Keratinocyte (primary cell): ENCODE measurements around the gene TOR3A. TPM values are rescaled to one million over a fixed set of nuclear protein-coding genes. Genes with fewer than 3 reads are reported as not detected.

Experiments
- DNase-seq: peaks from one replicate; pipeline ENCODE4 v3.0.0-alpha.2; 2011; ENCODE audit warnings: low read depth, missing footprints, low spot score
- FAIRE-seq: peaks from 2 replicates; lab custom pipeline; 2011; peaks lifted over from hg19 to GRCh38; lab: Jason Lieb, UNC
- H2AFZ ChIP-seq: 2 replicates; pipeline ENCODE4 v1.6.0; 2012; ENCODE audit warnings: low read length, control low read depth, inconsistent platforms; ENCODE audit not compliant: control insufficient read depth
- H3K27ac ChIP-seq: 2 replicates; pipeline ENCODE4 v1.5.1; 2011; ENCODE audit warnings: low read length; ENCODE audit not compliant: control insufficient read depth, insufficient read depth
- H3K27me3 ChIP-seq: 3 replicates; pipeline ENCODE4 v1.6.0; 2011; ENCODE audit warnings: low read length; ENCODE audit not compliant: control insufficient read depth, insufficient read depth; ENCODE audit errors: extremely low read depth
- H3K36me3 ChIP-seq, 2 experiments: 2 replicates in 1 of 2; 3 replicates in 1 of 2; pipeline ENCODE4 v1.5.1; 2011; ENCODE audit warnings: low read length in 2 of 2, mild to moderate bottlenecking in 1 of 2; ENCODE audit not compliant: control insufficient read depth in 2 of 2, insufficient read depth in 2 of 2; ENCODE audit errors: extremely low read depth in 1 of 2
- H3K4me1 ChIP-seq: 3 replicates; pipeline ENCODE4 v1.5.1; 2011; ENCODE audit warnings: low read length; ENCODE audit not compliant: control insufficient read depth, insufficient read depth; ENCODE audit errors: extremely low read depth
- H3K4me2 ChIP-seq: 3 replicates; pipeline ENCODE4 v1.6.0; 2011; ENCODE audit warnings: low read depth, low read length; ENCODE audit not compliant: control insufficient read depth, insufficient read depth; ENCODE audit errors: extremely low read depth
- H3K4me3 ChIP-seq, 3 experiments: fragments of 200-600 bp in 1 of 3; sonication (generic) in 1 of 3; 2 replicates in 2 of 3; 3 replicates in 1 of 3; pipeline ENCODE4 v1.5.1; 2011 to 2016; ENCODE audit warnings: low read length in 3 of 3, mild to moderate bottlenecking in 3 of 3, control low read depth in 2 of 3, inconsistent platforms in 1 of 3, low read depth in 1 of 3, mixed read lengths in 1 of 3, mixed run types in 1 of 3, moderate library complexity in 1 of 3; ENCODE audit not compliant: control insufficient read depth in 2 of 3, insufficient read depth in 2 of 3; ENCODE audit errors: extremely low read depth in 1 of 3
- H3K79me2 ChIP-seq: 2 replicates; pipeline ENCODE4 v1.6.0; 2012; ENCODE audit warnings: low read length; ENCODE audit not compliant: control insufficient read depth, insufficient read depth
- H3K9ac ChIP-seq: 3 replicates; pipeline ENCODE4 v1.6.0; 2011; ENCODE audit warnings: low read length; ENCODE audit not compliant: control insufficient read depth, insufficient read depth; ENCODE audit errors: extremely low read depth
- H3K9me1 ChIP-seq: 3 replicates; pipeline ENCODE4 v1.6.0; 2011; ENCODE audit warnings: low read length; ENCODE audit not compliant: control insufficient read depth, insufficient read depth; ENCODE audit errors: extremely low read depth
- H3K9me3 ChIP-seq: 2 replicates; pipeline ENCODE4 v1.5.1; 2012; ENCODE audit warnings: low read depth, low read length; ENCODE audit not compliant: control insufficient read depth
- H4K20me1 ChIP-seq: 3 replicates; pipeline ENCODE4 v1.6.0; 2011; ENCODE audit warnings: low read length; ENCODE audit not compliant: control insufficient read depth, insufficient read depth; ENCODE audit errors: extremely low read depth
- EZH2 ChIP-seq: IDR thresholded peaks from one replicate; pipeline ENCODE4 v1.6.1; 2012; ENCODE audit warnings: inconsistent platforms, mild to moderate bottlenecking, low read length, moderate library complexity
- dilution Hi-C: fragments of 300-500 bp; cut with MboI; formaldehyde crosslinking; loops from one replicate; pipeline ENCODE4 v1.7.0; 2020; ENCODE audit warnings: low sequenced_read_pairs; ENCODE audit not compliant: extremely low pct_ligation_motif_present
- polyA plus RNA-seq, 5 experiments: library from polyadenylated mRNA; depleted of rRNA in 3 of 5; stranded (reverse) in 3 of 5; stranded (forward) in 1 of 5; unstranded in 1 of 5; fragments of >200 nt; gene quantifications; 1 replicate in 1 of 5; 2 replicates in 3 of 5; 3 replicates in 1 of 5; pipeline versions ENCODE4 v1.2.1 to v1.2.3, GENCODE V29; 2011 to 2012; ENCODE audit warnings: missing spikeins in 2 of 5, low read depth in 1 of 5, low replicate concordance in 1 of 5
- TF ChIP-seq, protein P1 (sequence below), 3 experiments: IDR thresholded peaks in 1 of 3; conservative IDR thresholded peaks in 1 of 3; optimal IDR thresholded peaks in 1 of 3; 2 replicates in 2 of 3; 3 replicates in 1 of 3; pipeline versions ENCODE3 to v1.5.1; 2011; ENCODE audit warnings: low read length in 3 of 3, mild to moderate bottlenecking in 3 of 3, moderate library complexity in 2 of 3, control low read depth in 1 of 3, inconsistent platforms in 1 of 3; ENCODE audit not compliant: insufficient read depth in 2 of 3; ENCODE audit errors: extremely low read depth in 1 of 3

Gene TOR3A
- polyA plus RNA-seq, 1 donor (not counting 4 experiments of a cell fraction or from before 2014, with no cell fraction given) = 16.8 TPM

DNA sequence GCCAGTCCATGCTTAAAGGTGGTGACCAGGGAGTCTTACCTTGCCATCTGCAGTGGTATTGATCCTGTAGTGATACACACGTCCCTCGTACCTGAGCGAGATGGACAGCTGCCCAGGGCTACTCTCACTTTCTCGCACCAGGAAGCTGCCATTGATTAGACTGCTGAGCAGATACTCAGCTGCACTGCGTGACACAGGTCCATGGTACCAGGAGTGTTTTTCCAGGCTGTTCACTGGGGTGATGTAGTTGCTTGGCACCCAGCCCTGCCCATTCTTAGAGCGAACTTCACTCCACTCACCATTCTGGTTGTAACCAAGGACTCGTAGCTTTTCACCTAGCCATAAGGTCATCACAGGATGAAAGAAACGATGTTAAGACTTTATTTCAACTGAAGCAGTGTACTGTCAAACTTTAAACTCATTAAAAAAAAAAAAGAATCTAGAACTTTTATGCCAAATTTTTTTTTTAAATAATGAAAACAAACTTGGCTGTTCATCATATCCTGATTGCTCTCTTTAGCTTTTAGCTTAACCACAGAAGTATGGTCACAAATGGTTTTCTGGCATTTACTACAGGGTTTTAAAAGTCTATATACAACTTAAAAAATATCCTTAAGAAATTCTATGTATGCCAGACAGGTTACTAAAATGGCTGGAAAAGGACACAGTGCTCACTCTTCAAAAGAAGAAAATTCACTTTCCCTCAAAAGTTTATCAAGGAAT is 44.6 kb downstream of the TOR3A start:
- Histone ChIP-seq H3K27me3 (no peaks in the 10 kb centered on the region), H3K9me1 (no peaks in the 10 kb centered on the region), H3K79me2 (peaks cover 58% of the 10 kb centered on the region), H4K20me1 (no peaks in the 10 kb centered on the region), H3K4me3 (no peak overlapping the region), H3K9me3 (no peaks in the 10 kb centered on the region), H2AFZ (no peak overlapping the region), H3K27ac (peak overlapping the region; percentile 20), H3K4me1 (peaks cover 53% of the 10 kb centered on the region), H3K4me2 (no peak overlapping the region), H3K9ac (no peak overlapping the region), H3K36me3 (peaks cover 23 to 29% of the 10 kb centered on the region in 2 experiments)
- no peak for DNase-seq
- no peak for FAIRE-seq
- dilution Hi-C loops = no loop called here
- TF ChIP-seq, protein P1, sequence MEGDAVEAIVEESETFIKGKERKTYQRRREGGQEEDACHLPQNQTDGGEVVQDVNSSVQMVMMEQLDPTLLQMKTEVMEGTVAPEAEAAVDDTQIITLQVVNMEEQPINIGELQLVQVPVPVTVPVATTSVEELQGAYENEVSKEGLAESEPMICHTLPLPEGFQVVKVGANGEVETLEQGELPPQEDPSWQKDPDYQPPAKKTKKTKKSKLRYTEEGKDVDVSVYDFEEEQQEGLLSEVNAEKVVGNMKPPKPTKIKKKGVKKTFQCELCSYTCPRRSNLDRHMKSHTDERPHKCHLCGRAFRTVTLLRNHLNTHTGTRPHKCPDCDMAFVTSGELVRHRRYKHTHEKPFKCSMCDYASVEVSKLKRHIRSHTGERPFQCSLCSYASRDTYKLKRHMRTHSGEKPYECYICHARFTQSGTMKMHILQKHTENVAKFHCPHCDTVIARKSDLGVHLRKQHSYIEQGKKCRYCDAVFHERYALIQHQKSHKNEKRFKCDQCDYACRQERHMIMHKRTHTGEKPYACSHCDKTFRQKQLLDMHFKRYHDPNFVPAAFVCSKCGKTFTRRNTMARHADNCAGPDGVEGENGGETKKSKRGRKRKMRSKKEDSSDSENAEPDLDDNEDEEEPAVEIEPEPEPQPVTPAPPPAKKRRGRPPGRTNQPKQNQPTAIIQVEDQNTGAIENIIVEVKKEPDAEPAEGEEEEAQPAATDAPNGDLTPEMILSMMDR (optimal IDR thresholded peaks at IDR 0.05 in 1 of 3, IDR thresholded peaks at IDR 0.05 in 1 of 3, conservative IDR thresholded peaks at IDR 0.05 in 1 of 3; ENCODE audit: extremely low read depth in 1 of 3, insufficient read depth in 2 of 3, low read length in 3 of 3) = no peak
- TF ChIP-seq EZH2 = no peak

DNA sequence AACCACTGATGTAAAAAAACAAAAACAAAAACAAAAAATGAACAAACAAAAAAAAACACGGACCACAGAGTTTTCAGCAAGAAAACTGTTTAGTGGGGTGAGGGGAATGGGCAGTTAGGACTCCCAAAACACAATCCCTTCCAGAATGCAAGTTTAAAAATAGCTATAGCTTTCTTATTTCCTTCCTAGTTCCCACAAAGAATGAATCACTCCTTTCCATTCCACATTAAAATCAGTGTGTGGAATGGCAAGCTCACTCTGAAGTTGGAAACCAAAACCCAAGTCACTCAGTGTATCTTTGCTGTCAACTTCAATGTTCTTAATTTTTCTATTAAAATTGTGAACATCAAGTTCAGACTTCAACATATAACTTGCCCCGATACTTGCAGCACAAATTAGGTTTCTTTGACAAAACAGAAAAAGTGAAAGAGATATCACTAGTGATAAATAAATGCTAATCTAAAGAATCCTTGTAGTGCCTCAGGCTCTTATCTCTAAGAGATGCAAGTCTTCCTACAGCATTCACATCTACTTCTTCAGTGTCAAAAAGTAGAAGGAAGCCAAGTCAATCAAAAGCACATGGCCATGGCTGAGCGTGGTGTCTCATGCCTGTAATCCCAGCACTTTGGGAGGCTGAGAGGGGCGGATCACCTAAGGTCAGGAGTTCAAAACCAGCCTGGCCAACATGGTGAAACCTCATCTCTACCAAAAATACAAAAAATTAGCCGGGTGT is 45.5 kb downstream of the TOR3A start:
- FAIRE-seq (no peak), DNase-seq (no peak)
- peaks cover 53% of the 10 kb centered on the region for H3K4me1 ChIP-seq
- no peak overlapping the region for H3K4me3 ChIP-seq
- peak overlapping the region; percentile 51 for H3K4me2 ChIP-seq
- dilution Hi-C loops = no loop called here
- peaks cover 62% of the 10 kb centered on the region for H3K79me2 ChIP-seq
- no peak overlapping the region for H3K9ac ChIP-seq
- TF ChIP-seq, protein P1 (optimal IDR thresholded peaks at IDR 0.05 in 1 of 3, IDR thresholded peaks at IDR 0.05 in 1 of 3, conservative IDR thresholded peaks at IDR 0.05 in 1 of 3; ENCODE audit: extremely low read depth in 1 of 3, insufficient read depth in 2 of 3, low read length in 3 of 3) = no peak
- TF ChIP-seq EZH2 = no peak
- no peaks in the 10 kb centered on the region for H4K20me1 ChIP-seq
- no peak overlapping the region for H2AFZ ChIP-seq
- no peaks in the 10 kb centered on the region for H3K9me3 ChIP-seq
- no peaks in the 10 kb centered on the region for H3K9me1 ChIP-seq
- H3K27ac ChIP-seq = peak overlapping the region; percentile 40
- no peaks in the 10 kb centered on the region for H3K27me3 ChIP-seq
- peaks cover 21 to 26% of the 10 kb centered on the region in 2 experiments for H3K36me3 ChIP-seq
